Activated T-cell treated with anti-CD3 and anti-CD28 coated beads, Interleukin-2, amount 50 U/mL, for 4 hours (primary cell): ENCODE data around the gene DPH5. TPM values are rescaled to one million over a fixed set of nuclear protein-coding genes. Genes with fewer than 3 reads are reported as not detected.
"Not testable (repeated sequence)": the region's sequence is repeated elsewhere in the genome, so short reads cannot be mapped to it uniquely, and the experiment has no call there.

Source experiments
- ATAC-seq, 2 donors: fragments of 200-7000 bp; cut with Tn5 transposase; one replicate each; pipeline ENCODE4 v1.10.0; 2021
- DNase-seq: peaks from one replicate; pipeline ENCODE4 v3.0.0-alpha.2; 2020
- H3K27me3 Mint-ChIP-seq: one replicate; pipeline ENCODE4 v1.8.0; 2021; ENCODE audit warnings: low read depth, mixed read lengths
- H3K36me3 Mint-ChIP-seq: one replicate; pipeline ENCODE4 v1.8.0; 2022; ENCODE audit warnings: mixed read lengths; ENCODE audit not compliant: insufficient read depth
- H3K4me1 Mint-ChIP-seq: one replicate; pipeline ENCODE4 v1.8.0; 2021; ENCODE audit warnings: low read depth, mixed read lengths
- H3K4me3 Mint-ChIP-seq: one replicate; pipeline ENCODE4 v1.8.0; 2021; ENCODE audit warnings: mild to moderate bottlenecking, moderate library complexity, mixed read lengths
- H3K9me3 Mint-ChIP-seq: one replicate; pipeline ENCODE4 v1.8.0; 2021; ENCODE audit warnings: mixed read lengths
- total RNA-seq, 3 donors: library from RNA; stranded (reverse); gene quantifications; one replicate each; pipeline ENCODE4 v1.2.1, GENCODE V29; 2021

DPH5 gene
- total RNA-seq, 3 donors from 2014 or later, result 57.7 to 73.7 (median 72.4) TPM

GRCh38 chr1:100952104-100952745 is 73.4 kb downstream of the DPH5 start:
- ATAC-seq (no peak), DNase-seq (no peak)
- Mint-ChIP-seq H3K9me3 (peaks cover 35% of the 10 kb centered on the region), H3K4me1 (peaks cover 62% of the 10 kb centered on the region), H3K4me3 (no peak overlapping the region), H3K27me3 (no peaks in the 10 kb centered on the region), H3K36me3 (peaks cover 59% of the 10 kb centered on the region)

GRCh38 chr1:100950781-100951180 is 74.8 kb downstream of the DPH5 start:
- no peaks in the 10 kb centered on the region for H3K27me3 Mint-ChIP-seq
- H3K9me3 Mint-ChIP-seq, result peaks cover 49% of the 10 kb centered on the region
- ATAC-seq, result no peak
- peaks cover 71% of the 10 kb centered on the region for H3K36me3 Mint-ChIP-seq
- H3K4me3 Mint-ChIP-seq, result no peak overlapping the region
- peaks cover 65% of the 10 kb centered on the region for H3K4me1 Mint-ChIP-seq
- no peak for DNase-seq

GRCh38 chr1:100950337-100950736 is 75.2 kb downstream of the DPH5 start:
- Mint-ChIP-seq H3K27me3 (no peaks in the 10 kb centered on the region), H3K4me3 (no peak overlapping the region), H3K4me1 (peaks cover 66% of the 10 kb centered on the region), H3K36me3 (peaks cover 73% of the 10 kb centered on the region), H3K9me3 (peaks cover 52% of the 10 kb centered on the region)
- ATAC-seq (no peak), DNase-seq (no peak)

GRCh38 chr1:100949515-100950158 is 75.9 kb downstream of the DPH5 start:
- H3K4me3 Mint-ChIP-seq, ATAC-seq, H3K27me3 Mint-ChIP-seq: not testable (repeated sequence)
- Mint-ChIP-seq H3K4me1 (peaks cover 68% of the 10 kb centered on the region), H3K9me3 (peaks cover 59% of the 10 kb centered on the region), H3K36me3 (peaks cover 78% of the 10 kb centered on the region)
- DNase-seq, result peak; percentile 34

DNA sequence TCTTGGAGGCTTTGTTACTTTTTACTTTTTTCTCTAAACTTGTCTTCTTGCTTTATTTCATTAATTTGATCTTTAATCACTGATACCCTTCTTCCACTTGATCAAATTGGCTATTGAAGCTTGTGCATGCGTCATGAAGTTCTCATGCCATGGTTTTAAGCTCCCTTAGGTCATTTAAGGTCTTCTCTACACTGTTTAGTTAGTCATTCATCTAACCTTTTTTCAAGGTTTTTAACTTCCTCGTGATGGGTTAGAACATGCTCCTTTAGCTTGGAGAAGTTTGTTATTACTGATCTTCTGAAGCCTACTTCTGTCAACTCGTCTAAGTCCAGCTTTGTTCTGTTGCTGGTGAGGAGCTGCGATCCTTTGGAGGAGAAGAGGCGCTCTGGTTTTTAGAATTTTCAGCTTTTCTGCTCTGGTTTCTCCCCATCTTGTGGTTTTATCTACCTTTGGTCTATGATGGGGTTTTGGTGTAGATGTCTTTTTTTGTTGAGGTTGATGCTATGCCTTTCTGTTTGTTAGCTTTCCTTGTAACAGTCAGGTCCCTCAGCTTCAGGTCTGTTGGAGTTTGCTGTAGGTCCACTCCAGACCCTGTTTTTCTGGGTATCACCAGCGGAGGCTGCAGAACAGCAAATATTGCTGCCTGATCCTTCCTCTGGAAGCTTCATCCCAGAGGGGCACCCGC is 76.7 kb downstream of the DPH5 start:
- ATAC-seq, H3K27me3 Mint-ChIP-seq, DNase-seq, H3K4me3 Mint-ChIP-seq: not testable (repeated sequence)
- Mint-ChIP-seq H3K36me3 (peaks cover 78% of the 10 kb centered on the region), H3K4me1 (peaks cover 65% of the 10 kb centered on the region), H3K9me3 (peaks cover 61% of the 10 kb centered on the region)

GRCh38 chr1:100947816-100948215 is 77.8 kb downstream of the DPH5 start:
- not testable (repeated sequence) for DNase-seq, H3K27me3 Mint-ChIP-seq, ATAC-seq, H3K4me3 Mint-ChIP-seq
- Mint-ChIP-seq H3K9me3 (peaks cover 57% of the 10 kb centered on the region), H3K36me3 (peaks cover 72% of the 10 kb centered on the region), H3K4me1 (peaks cover 63% of the 10 kb centered on the region)

GRCh38 chr1:100946064-100946463 is 79.5 kb downstream of the DPH5 start:
- Mint-ChIP-seq H3K9me3 (peaks cover 59% of the 10 kb centered on the region), H3K4me1 (peaks cover 73% of the 10 kb centered on the region), H3K36me3 (peaks cover 74% of the 10 kb centered on the region)
- H3K4me3 Mint-ChIP-seq, ATAC-seq, H3K27me3 Mint-ChIP-seq, DNase-seq: not testable (repeated sequence)

DNA sequence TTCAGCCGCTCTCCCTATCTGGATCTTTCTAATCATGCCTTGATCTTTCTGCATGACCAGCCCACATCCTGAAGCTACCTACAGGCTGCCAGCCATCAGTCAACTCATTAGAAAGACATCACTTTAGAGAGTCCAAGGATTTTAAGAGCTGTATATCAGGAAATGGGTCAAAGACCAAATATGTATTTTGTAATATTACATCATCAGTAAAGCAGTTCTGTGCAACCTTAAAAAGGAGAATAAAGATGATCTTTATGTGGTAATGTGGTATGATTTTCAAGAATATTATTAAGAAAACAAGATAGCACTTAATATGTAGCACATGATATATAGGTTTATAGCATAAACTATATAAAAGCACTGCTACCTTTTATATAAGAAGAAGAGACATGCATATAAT is 82.1 kb downstream of the DPH5 start:
- ATAC-seq, result no peak
- DNase-seq, result no peak
- Mint-ChIP-seq H3K27me3 (no peaks in the 10 kb centered on the region), H3K4me1 (peaks cover 54% of the 10 kb centered on the region), H3K9me3 (peaks cover 50% of the 10 kb centered on the region), H3K36me3 (peaks cover 71% of the 10 kb centered on the region), H3K4me3 (no peak overlapping the region)

DNA sequence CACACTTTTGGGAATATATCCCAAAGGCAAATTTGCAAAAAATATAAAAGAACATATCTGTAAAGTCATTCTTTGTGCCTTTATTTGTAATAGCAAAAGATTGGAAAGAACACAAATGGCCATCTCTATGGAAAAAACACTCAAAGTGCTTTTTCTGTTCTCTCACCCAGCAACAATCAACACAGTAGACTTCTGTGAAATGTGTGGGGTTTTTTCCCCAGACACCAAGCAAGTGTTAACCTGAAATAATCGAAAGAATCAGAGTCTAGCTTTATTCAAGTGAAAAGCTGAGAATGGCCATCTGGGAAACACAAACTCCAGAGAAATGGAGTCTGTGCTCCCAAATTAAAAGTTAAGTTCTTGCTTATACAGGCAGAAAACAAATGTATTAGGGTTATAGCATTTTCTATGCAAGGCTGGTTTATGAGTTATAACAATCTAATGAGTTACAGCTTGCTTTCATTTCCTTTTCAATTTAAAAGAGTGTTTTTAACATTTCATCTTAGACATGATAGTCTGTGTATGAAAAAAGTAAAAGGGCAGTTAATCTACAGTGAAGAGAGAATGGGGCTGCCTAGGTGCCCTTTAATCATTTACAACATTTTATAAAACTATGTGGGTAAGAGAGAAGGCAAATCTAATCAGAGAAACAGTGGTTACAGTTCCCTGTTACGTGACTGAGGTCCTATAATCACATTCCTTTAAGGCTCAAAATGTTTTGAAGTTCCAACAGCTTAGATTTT is 83.1 kb downstream of the DPH5 start:
- Mint-ChIP-seq H3K4me3 (peak overlapping the region; percentile 49), H3K9me3 (peaks cover 42% of the 10 kb centered on the region), H3K27me3 (no peaks in the 10 kb centered on the region), H3K36me3 (peaks cover 72% of the 10 kb centered on the region), H3K4me1 (peaks cover 46% of the 10 kb centered on the region)
- ATAC-seq (no peak), DNase-seq (no peak)

DNA sequence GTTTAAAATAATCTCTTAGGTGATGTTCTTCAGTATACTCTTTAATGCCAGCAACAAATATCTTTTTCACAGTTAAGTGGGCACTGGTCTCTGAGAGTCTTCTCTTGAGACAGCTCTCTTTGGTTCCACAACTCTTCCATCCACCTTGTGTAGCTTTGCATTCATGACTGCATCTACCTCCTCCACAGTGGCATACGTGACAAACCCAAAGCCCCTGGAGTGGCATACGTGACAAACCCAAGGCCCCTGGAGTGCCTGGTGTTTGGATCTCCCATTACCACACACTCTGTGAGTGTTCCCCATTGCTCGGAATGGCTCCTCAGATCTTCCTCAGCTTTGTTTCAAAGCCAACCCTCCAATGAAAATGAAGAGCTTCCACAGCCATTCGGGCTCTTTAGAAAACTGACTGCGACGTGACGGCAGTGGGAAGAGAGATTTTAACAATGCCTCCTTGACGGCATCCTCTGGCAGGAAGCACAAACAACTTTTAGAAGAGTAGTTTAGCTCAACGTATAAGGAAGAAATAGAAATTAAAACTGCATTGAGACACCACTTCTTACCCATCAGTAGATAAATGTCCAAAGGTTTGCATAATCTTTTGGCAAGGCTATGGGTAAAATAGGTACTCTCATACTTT is 83.9 kb downstream of the DPH5 start:
- peak overlapping the region; percentile 49 for H3K4me3 Mint-ChIP-seq
- ATAC-seq (no peak), DNase-seq (no peak)
- H3K27me3 Mint-ChIP-seq, result no peaks in the 10 kb centered on the region
- H3K4me1 Mint-ChIP-seq, result peaks cover 43% of the 10 kb centered on the region
- peaks cover 34% of the 10 kb centered on the region for H3K9me3 Mint-ChIP-seq
- H3K36me3 Mint-ChIP-seq, result peaks cover 69% of the 10 kb centered on the region

- Mint-ChIP-seq H3K27me3 (no peaks in the 10 kb centered on the region), H3K4me1 (peaks cover 46% of the 10 kb centered on the region), H3K4me3 (peak overlapping the region; percentile 2), H3K36me3 (peaks cover 67% of the 10 kb centered on the region), H3K9me3 (peaks cover 29% of the 10 kb centered on the region)
- no peak for DNase-seq
- ATAC-seq, result peak; percentile 27 to 48
Observed at GRCh38 chr1:100941098-100941527, 84.5 kb downstream of the DPH5 start.
